ENCODE results near the gene ZBTB46.
"Not testable (repeated sequence)": the region's sequence is repeated elsewhere in the genome, so short reads cannot be mapped to it uniquely, and the experiment has no call there.

ZBTB46 gene

GRCh38 chr20:63782051-63782471 is 49.0 kb downstream of the ZBTB46 start:
- H3K4me3 Mint-ChIP-seq, result peak overlapping the region; percentile 26
- H3K9me3 Mint-ChIP-seq, result no peaks in the 10 kb centered on the region
- H3K36me3 Mint-ChIP-seq (ENCODE audit: insufficient read depth), result peaks cover 5% of the 10 kb centered on the region
- DNase-seq (ENCODE audit: low spot score in 2 of 2), result peak; percentile 27 to 63
- peak; percentile 97 for ATAC-seq (replicated peaks; ENCODE audit: extremely low read depth, poor library complexity, severe bottlenecking)
- no peaks in the 10 kb centered on the region for H3K27me3 Mint-ChIP-seq
- no peak overlapping the region for H3K27ac Mint-ChIP-seq (ENCODE audit: low read depth)
- H3K4me1 Mint-ChIP-seq, result peaks cover 15% of the 10 kb centered on the region

GRCh38 chr20:63781181-63781580 is 49.9 kb downstream of the ZBTB46 start:
- Mint-ChIP-seq H3K4me3 (peak overlapping the region; percentile 2), H3K4me1 (peaks cover 15% of the 10 kb centered on the region), H3K36me3 (ENCODE audit: insufficient read depth) (peaks cover 5% of the 10 kb centered on the region), H3K9me3 (no peaks in the 10 kb centered on the region), H3K27ac (ENCODE audit: low read depth) (no peak overlapping the region), H3K27me3 (no peaks in the 10 kb centered on the region)
- ATAC-seq (replicated peaks; ENCODE audit: extremely low read depth, poor library complexity, severe bottlenecking) (no peak), DNase-seq (ENCODE audit: low spot score in 2 of 2) (no peak)

GRCh38 chr20:63778857-63779256 is 52.2 kb downstream of the ZBTB46 start:
- Mint-ChIP-seq H3K27ac (ENCODE audit: low read depth) (no peak overlapping the region), H3K9me3 (no peaks in the 10 kb centered on the region), H3K4me3 (no peak overlapping the region), H3K36me3 (ENCODE audit: insufficient read depth) (peaks cover 3% of the 10 kb centered on the region), H3K27me3 (no peaks in the 10 kb centered on the region), H3K4me1 (peaks cover 15% of the 10 kb centered on the region)
- DNase-seq (ENCODE audit: low spot score in 2 of 2) (no peak), ATAC-seq (replicated peaks; ENCODE audit: extremely low read depth, poor library complexity, severe bottlenecking) (no peak)

- no peak for DNase-seq (ENCODE audit: low spot score in 2 of 2)
- no peak for ATAC-seq (replicated peaks; ENCODE audit: extremely low read depth, poor library complexity, severe bottlenecking)
- Mint-ChIP-seq H3K4me3 (no peak overlapping the region), H3K9me3 (no peaks in the 10 kb centered on the region), H3K27ac (ENCODE audit: low read depth) (no peak overlapping the region), H3K36me3 (ENCODE audit: insufficient read depth) (peaks cover 3% of the 10 kb centered on the region), H3K27me3 (no peaks in the 10 kb centered on the region), H3K4me1 (peaks cover 15% of the 10 kb centered on the region)
Measured at GRCh38 chr20:63778034-63778752, 52.9 kb downstream of the ZBTB46 start.

GRCh38 chr20:63777614-63778013 is 53.5 kb downstream of the ZBTB46 start:
- no peak overlapping the region for H3K27ac Mint-ChIP-seq (ENCODE audit: low read depth)
- H3K36me3 Mint-ChIP-seq (ENCODE audit: insufficient read depth), result peaks cover 3% of the 10 kb centered on the region
- peaks cover 13% of the 10 kb centered on the region for H3K4me1 Mint-ChIP-seq

GRCh38 chr20:63776875-63777274 is 54.2 kb downstream of the ZBTB46 start:
- not testable (repeated sequence) for ATAC-seq (replicated peaks; ENCODE audit: extremely low read depth, poor library complexity, severe bottlenecking); H3K9me3 Mint-ChIP-seq; H3K4me3 Mint-ChIP-seq; H3K27me3 Mint-ChIP-seq; DNase-seq (ENCODE audit: low spot score in 2 of 2); H3K4me1 Mint-ChIP-seq; H3K27ac Mint-ChIP-seq (ENCODE audit: low read depth); H3K36me3 Mint-ChIP-seq (ENCODE audit: insufficient read depth)

More at GRCh38 chr20:63777614-63778013, 53.5 kb downstream of the ZBTB46 start:
- DNase-seq (ENCODE audit: low spot score in 2 of 2) (no peak), ATAC-seq (replicated peaks; ENCODE audit: extremely low read depth, poor library complexity, severe bottlenecking) (no peak)
- H3K27me3 Mint-ChIP-seq, result no peaks in the 10 kb centered on the region
- no peaks in the 10 kb centered on the region for H3K9me3 Mint-ChIP-seq
- H3K4me3 Mint-ChIP-seq, result no peak overlapping the region

- H3K9me3 Mint-ChIP-seq, result no peaks in the 10 kb centered on the region
- H3K4me1 Mint-ChIP-seq, result no peaks in the 10 kb centered on the region
- H3K4me3 Mint-ChIP-seq, result peak overlapping the region; percentile 32
- no peaks in the 10 kb centered on the region for H3K27me3 Mint-ChIP-seq
- H3K36me3 Mint-ChIP-seq (ENCODE audit: insufficient read depth), result peaks cover 1% of the 10 kb centered on the region
- ATAC-seq (replicated peaks; ENCODE audit: extremely low read depth, poor library complexity, severe bottlenecking) (no peak), DNase-seq (ENCODE audit: low spot score in 2 of 2) (no peak)
- no peak overlapping the region for H3K27ac Mint-ChIP-seq (ENCODE audit: low read depth)
Measured at GRCh38 chr20:63775096-63775978, 55.7 kb downstream of the ZBTB46 start.

GRCh38 chr20:63774306-63774705 is 56.8 kb downstream of the ZBTB46 start:
- Mint-ChIP-seq H3K4me3 (no peak overlapping the region), H3K36me3 (ENCODE audit: insufficient read depth) (peaks cover 1% of the 10 kb centered on the region), H3K27ac (ENCODE audit: low read depth) (peak overlapping the region; percentile 17), H3K9me3 (no peaks in the 10 kb centered on the region), H3K4me1 (no peaks in the 10 kb centered on the region), H3K27me3 (no peaks in the 10 kb centered on the region)
- DNase-seq (ENCODE audit: low spot score in 2 of 2), result no peak
- no peak for ATAC-seq (replicated peaks; ENCODE audit: extremely low read depth, poor library complexity, severe bottlenecking)

GRCh38 chr20:63773571-63774241 is 57.4 kb downstream of the ZBTB46 start:
- H3K4me1 Mint-ChIP-seq, result no peaks in the 10 kb centered on the region
- ATAC-seq (replicated peaks; ENCODE audit: extremely low read depth, poor library complexity, severe bottlenecking), result no peak
- peaks cover under 1% of the 10 kb centered on the region for H3K36me3 Mint-ChIP-seq (ENCODE audit: insufficient read depth)
- DNase-seq (ENCODE audit: low spot score in 2 of 2), result no peak
- peak overlapping the region; percentile 17 for H3K27ac Mint-ChIP-seq (ENCODE audit: low read depth)
- no peaks in the 10 kb centered on the region for H3K27me3 Mint-ChIP-seq
- no peak overlapping the region for H3K4me3 Mint-ChIP-seq
- H3K9me3 Mint-ChIP-seq, result no peaks in the 10 kb centered on the region

- ATAC-seq (replicated peaks; ENCODE audit: extremely low read depth, poor library complexity, severe bottlenecking) (no peak), DNase-seq (ENCODE audit: low spot score in 2 of 2) (no peak)
- no peaks in the 10 kb centered on the region for H3K27me3 Mint-ChIP-seq
- H3K36me3 Mint-ChIP-seq (ENCODE audit: insufficient read depth), result no peaks in the 10 kb centered on the region
- H3K4me1 Mint-ChIP-seq, result no peaks in the 10 kb centered on the region
- no peak overlapping the region for H3K4me3 Mint-ChIP-seq
- no peaks in the 10 kb centered on the region for H3K9me3 Mint-ChIP-seq
- no peak overlapping the region for H3K27ac Mint-ChIP-seq (ENCODE audit: low read depth)
Measured at GRCh38 chr20:63772781-63773518, 58.1 kb downstream of the ZBTB46 start.

- Mint-ChIP-seq H3K4me3 (no peak overlapping the region), H3K9me3 (no peaks in the 10 kb centered on the region), H3K4me1 (no peaks in the 10 kb centered on the region), H3K36me3 (ENCODE audit: insufficient read depth) (peaks cover 2% of the 10 kb centered on the region), H3K27me3 (no peaks in the 10 kb centered on the region), H3K27ac (ENCODE audit: low read depth) (no peak overlapping the region)
- DNase-seq (ENCODE audit: low spot score in 2 of 2), result no peak
- ATAC-seq (replicated peaks; ENCODE audit: extremely low read depth, poor library complexity, severe bottlenecking), result no peak
Measured at GRCh38 chr20:63771046-63771707, 59.9 kb downstream of the ZBTB46 start.
